Measurements from ENCODE around the gene CLDN7. TPM values are rescaled to one million over a fixed set of nuclear protein-coding genes. Genes with fewer than 3 reads are reported as not detected.
A peak's percentile ranks its signal among the peaks of the same experiment; 100 is the strongest.

CLDN7 gene
- total RNA-seq, 1 experiment from 2014 or later = 286 TPM

DNA sequence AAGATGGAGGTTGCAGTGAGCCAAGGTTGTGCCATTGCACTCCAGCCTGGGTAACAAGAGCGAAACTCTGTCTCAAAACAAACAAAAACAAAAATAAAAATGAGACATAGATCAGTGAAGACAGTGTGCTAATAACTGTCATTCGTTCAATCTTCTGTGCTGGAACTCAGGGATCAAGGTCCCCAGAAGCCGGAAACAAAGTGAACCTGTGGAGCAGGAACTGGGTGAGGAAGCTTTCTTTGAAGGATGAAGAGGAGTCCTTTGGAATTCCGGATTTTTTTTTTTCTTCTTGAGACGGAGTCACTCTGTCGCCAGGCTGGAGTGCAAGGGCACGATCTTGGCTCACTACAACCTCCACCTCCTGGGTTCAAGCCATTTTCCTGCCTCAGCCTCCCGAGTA lies 17.2 kb upstream of the CLDN7 start (continued):
- TF ChIP-seq, protein P1, sequence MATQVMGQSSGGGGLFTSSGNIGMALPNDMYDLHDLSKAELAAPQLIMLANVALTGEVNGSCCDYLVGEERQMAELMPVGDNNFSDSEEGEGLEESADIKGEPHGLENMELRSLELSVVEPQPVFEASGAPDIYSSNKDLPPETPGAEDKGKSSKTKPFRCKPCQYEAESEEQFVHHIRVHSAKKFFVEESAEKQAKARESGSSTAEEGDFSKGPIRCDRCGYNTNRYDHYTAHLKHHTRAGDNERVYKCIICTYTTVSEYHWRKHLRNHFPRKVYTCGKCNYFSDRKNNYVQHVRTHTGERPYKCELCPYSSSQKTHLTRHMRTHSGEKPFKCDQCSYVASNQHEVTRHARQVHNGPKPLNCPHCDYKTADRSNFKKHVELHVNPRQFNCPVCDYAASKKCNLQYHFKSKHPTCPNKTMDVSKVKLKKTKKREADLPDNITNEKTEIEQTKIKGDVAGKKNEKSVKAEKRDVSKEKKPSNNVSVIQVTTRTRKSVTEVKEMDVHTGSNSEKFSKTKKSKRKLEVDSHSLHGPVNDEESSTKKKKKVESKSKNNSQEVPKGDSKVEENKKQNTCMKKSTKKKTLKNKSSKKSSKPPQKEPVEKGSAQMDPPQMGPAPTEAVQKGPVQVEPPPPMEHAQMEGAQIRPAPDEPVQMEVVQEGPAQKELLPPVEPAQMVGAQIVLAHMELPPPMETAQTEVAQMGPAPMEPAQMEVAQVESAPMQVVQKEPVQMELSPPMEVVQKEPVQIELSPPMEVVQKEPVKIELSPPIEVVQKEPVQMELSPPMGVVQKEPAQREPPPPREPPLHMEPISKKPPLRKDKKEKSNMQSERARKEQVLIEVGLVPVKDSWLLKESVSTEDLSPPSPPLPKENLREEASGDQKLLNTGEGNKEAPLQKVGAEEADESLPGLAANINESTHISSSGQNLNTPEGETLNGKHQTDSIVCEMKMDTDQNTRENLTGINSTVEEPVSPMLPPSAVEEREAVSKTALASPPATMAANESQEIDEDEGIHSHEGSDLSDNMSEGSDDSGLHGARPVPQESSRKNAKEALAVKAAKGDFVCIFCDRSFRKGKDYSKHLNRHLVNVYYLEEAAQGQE (IDR thresholded peaks at IDR 0.05; ENCODE audit: low read depth) = no peak
- TF ChIP-seq CBX3 (IDR thresholded peaks at IDR 0.05; ENCODE audit: low read depth) = no peak
- TF ChIP-seq EGR1 (IDR thresholded peaks at IDR 0.05; ENCODE audit: low read depth) = no peak
- TF ChIP-seq TCF7L2 (IDR thresholded peaks at IDR 0.05; ENCODE audit: borderline replicate concordance, extremely low read depth, insufficient read depth, insufficient read length) = no peak
- TF ChIP-seq, protein P2, sequence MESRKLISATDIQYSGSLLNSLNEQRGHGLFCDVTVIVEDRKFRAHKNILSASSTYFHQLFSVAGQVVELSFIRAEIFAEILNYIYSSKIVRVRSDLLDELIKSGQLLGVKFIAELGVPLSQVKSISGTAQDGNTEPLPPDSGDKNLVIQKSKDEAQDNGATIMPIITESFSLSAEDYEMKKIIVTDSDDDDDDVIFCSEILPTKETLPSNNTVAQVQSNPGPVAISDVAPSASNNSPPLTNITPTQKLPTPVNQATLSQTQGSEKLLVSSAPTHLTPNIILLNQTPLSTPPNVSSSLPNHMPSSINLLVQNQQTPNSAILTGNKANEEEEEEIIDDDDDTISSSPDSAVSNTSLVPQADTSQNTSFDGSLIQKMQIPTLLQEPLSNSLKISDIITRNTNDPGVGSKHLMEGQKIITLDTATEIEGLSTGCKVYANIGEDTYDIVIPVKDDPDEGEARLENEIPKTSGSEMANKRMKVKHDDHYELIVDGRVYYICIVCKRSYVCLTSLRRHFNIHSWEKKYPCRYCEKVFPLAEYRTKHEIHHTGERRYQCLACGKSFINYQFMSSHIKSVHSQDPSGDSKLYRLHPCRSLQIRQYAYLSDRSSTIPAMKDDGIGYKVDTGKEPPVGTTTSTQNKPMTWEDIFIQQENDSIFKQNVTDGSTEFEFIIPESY (IDR thresholded peaks at IDR 0.05; ENCODE audit: extremely low read depth, insufficient replicate concordance, low read length) = no peak
- no peak for TF ChIP-seq FOSL1 (IDR thresholded peaks at IDR 0.05; ENCODE audit: low read depth)
- no peak for TF ChIP-seq POLR2AphosphoS5 (IDR thresholded peaks at IDR 0.05; ENCODE audit: low read depth, low read length)

DNA sequence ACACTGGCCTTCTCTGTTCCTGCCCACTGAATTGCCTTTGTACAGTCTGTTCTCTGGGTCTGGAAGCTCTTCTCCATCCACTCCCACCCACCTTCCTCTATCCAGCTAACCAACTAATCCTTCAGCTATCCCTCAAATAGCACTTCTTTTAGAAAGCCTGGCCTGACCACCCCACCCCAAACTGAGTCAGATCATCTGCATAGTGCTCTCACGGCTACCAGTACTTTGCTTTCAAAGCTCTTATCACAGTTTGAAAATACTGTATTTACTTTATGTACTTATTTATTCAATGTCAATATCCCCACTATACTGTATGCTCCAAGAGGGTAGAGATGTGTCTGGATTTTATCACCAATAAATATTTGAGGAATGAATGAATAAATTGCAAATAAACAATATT lies 4.5 kb upstream of the CLDN7 start:
- Histone ChIP-seq H2AFZ (ENCODE audit: low read depth, low read length, poor library complexity, severe bottlenecking) (no peak overlapping the region), H3K9me3 (ENCODE audit: control insufficient read depth in 1 of 2, insufficient read depth in 1 of 2, low read depth in 1 of 2, low read length in 2 of 2) (no peaks in the 10 kb centered on the region), H3K4me2 (ENCODE audit: low read length) (peak overlapping the region; percentile 40), H3K27me3 (ENCODE audit: insufficient read depth, low read length) (no peaks in the 10 kb centered on the region), H3K9ac (ENCODE audit: low read length) (peak overlapping the region; percentile 22; the same call in 1 of the 2 replicates), H3K4me3 (replicated peaks in 1 of 2; ENCODE audit: low read depth in 1 of 2, low read length in 2 of 2) (no peak overlapping the region), H3K9me2 (ENCODE audit: insufficient read depth) (no peaks in the 10 kb centered on the region), H3K27ac (ENCODE audit: low read depth, low read length) (no peak overlapping the region), H3K36me3 (ENCODE audit: control insufficient read depth in 1 of 2, insufficient read depth in 2 of 2, low read length in 2 of 2) (no peaks in the 10 kb centered on the region), H3K4me1 (ENCODE audit: control insufficient read depth in 1 of 2, insufficient read depth in 2 of 2, low read length in 2 of 2) (peaks cover 22 to 48% of the 10 kb centered on the region in 2 experiments), H3K79me2 (ENCODE audit: insufficient read depth, low read length) (peaks cover 5% of the 10 kb centered on the region), H4K20me1 (ENCODE audit: insufficient read depth) (no peaks in the 10 kb centered on the region)
- ATAC-seq (no peak), DNase-seq (ENCODE audit: low read depth, low spot score) (no peak)
- RAD21 ChIA-PET (ENCODE audit: low non-redundant PET in 1 of 2, low total read pairs in 2 of 2, uncharacterized antibody in 2 of 2, unreplicated experiment in 2 of 2) = no interaction called here
- intact Hi-C loops (cut with micrococcal nuclease) = loop anchor here (10.0 kb wide), 1 partner anchor 168 kb away; the partner anchor contains the start of genes FGF11 and TMEM102
- POLR2A ChIA-PET = interaction anchor here (1.0 to 1.1 kb wide), 2 partner anchors 9 to 17 kb away, joined by 3 to 4 read pairs; no protein-coding TSS in a partner anchor
- no TSS peak for BruUV-seq (replicated peaks)
- CTCF ChIA-PET = interaction anchor here (1.0 to 1.3 kb wide), 2 partner anchors 15 to 52 kb away, joined by 3 to 4 read pairs; partner anchors contain the start of gene SLC2A4
- TF ChIP-seq SIN3A (IDR thresholded peaks at IDR 0.05; ENCODE audit: low read depth) (no peak), TCF7L2 (IDR thresholded peaks at IDR 0.05; ENCODE audit: borderline replicate concordance, extremely low read depth, insufficient read depth, insufficient read length) (no peak), ZNF274 (IDR thresholded peaks at IDR 0.05; ENCODE audit: low read depth, low read length) (no peak), YY1 (IDR thresholded peaks at IDR 0.05; ENCODE audit: extremely low read depth, insufficient replicate concordance, low read depth, low read length) (no peak)
- TF ChIP-seq, protein P3, sequence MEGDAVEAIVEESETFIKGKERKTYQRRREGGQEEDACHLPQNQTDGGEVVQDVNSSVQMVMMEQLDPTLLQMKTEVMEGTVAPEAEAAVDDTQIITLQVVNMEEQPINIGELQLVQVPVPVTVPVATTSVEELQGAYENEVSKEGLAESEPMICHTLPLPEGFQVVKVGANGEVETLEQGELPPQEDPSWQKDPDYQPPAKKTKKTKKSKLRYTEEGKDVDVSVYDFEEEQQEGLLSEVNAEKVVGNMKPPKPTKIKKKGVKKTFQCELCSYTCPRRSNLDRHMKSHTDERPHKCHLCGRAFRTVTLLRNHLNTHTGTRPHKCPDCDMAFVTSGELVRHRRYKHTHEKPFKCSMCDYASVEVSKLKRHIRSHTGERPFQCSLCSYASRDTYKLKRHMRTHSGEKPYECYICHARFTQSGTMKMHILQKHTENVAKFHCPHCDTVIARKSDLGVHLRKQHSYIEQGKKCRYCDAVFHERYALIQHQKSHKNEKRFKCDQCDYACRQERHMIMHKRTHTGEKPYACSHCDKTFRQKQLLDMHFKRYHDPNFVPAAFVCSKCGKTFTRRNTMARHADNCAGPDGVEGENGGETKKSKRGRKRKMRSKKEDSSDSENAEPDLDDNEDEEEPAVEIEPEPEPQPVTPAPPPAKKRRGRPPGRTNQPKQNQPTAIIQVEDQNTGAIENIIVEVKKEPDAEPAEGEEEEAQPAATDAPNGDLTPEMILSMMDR (IDR thresholded peaks at IDR 0.05 in 2 of 3, conservative IDR thresholded peaks at IDR 0.05 in 1 of 3; ENCODE audit: borderline replicate concordance in 1 of 3, insufficient read depth in 1 of 3, low read depth in 2 of 3, low read length in 2 of 3) = no peak
- TF ChIP-seq, protein P1 (IDR thresholded peaks at IDR 0.05; ENCODE audit: low read depth) = no peak

All from HCT116 (cell line).